H1 (cell line): Measurements from ENCODE around the gene PDZD4. TPM values are rescaled to one million over a fixed set of nuclear protein-coding genes. Genes with fewer than 3 reads are reported as not detected.

Source experiments
- CTCF ChIA-PET: fragments of 300-600 bp; sonication (Branson Sonifier 250); formaldehyde crosslinking; loops from one replicate; lab custom pipeline; 2021; ENCODE audit not compliant: partially characterized antibody; lab: Charles Lee
- POLR2A ChIA-PET: fragments of 300-600 bp; sonication (Branson Sonifier 250); formaldehyde crosslinking; loops from one replicate; lab custom pipeline; 2021; ENCODE audit warnings: inconsistent platforms; ENCODE audit not compliant: partially characterized antibody; lab: Charles Lee
- DNase-seq, 2 experiments: peaks; one replicate each; pipeline versions ENCODE4 v3.0.0 to v3.0.0-alpha.2; 2010 to 2022; ENCODE audit warnings: low spot score in 2 of 2, low read depth in 1 of 2, mixed read lengths in 1 of 2
- FAIRE-seq: peaks from 2 replicates; lab custom pipeline; 2011; peaks lifted over from hg19 to GRCh38; lab: Jason Lieb, UNC
- H2AFZ ChIP-seq: 2 replicates; pipeline ENCODE4 v1.8.1; 2012; ENCODE audit warnings: low read length, inconsistent platforms
- H2AK5ac ChIP-seq: 2 replicates; pipeline ENCODE4 v1.6.1; 2013; ENCODE audit warnings: low read depth, low read length
- H2BK120ac ChIP-seq: replicated peaks from 2 replicates; pipeline ENCODE3; 2013; ENCODE audit warnings: low read depth, low read length, inconsistent platforms
- H2BK12ac ChIP-seq: 2 replicates; pipeline ENCODE4 v1.6.1; 2013; ENCODE audit warnings: low read depth, low read length
- H2BK15ac ChIP-seq: 2 replicates; pipeline ENCODE4 v1.6.1; 2013; ENCODE audit warnings: low read length
- H2BK20ac ChIP-seq: 2 replicates; pipeline ENCODE4 v1.6.1; 2013; ENCODE audit warnings: low read length
- H2BK5ac ChIP-seq: 2 replicates; pipeline ENCODE4 v1.6.1; 2013; ENCODE audit warnings: low read depth, low read length
- H3K14ac ChIP-seq: 2 replicates; pipeline ENCODE4 v1.6.1; 2013; ENCODE audit warnings: inconsistent platforms; ENCODE audit not compliant: insufficient read length
- H3K18ac ChIP-seq: 2 replicates; pipeline ENCODE4 v1.6.1; 2013; ENCODE audit warnings: low read length; ENCODE audit errors: extremely low read depth
- H3K23ac ChIP-seq: 2 replicates; pipeline ENCODE4 v1.6.1; 2013; ENCODE audit warnings: inconsistent platforms; ENCODE audit not compliant: insufficient read length
- H3K23me2 ChIP-seq: 2 replicates; pipeline ENCODE4 v1.6.1; 2013; ENCODE audit warnings: low read depth, low read length
- H3K27ac ChIP-seq: 2 replicates; pipeline ENCODE4 v1.6.1; 2011; ENCODE audit warnings: low read depth, low read length, inconsistent platforms
- H3K27me3 ChIP-seq, 4 experiments: replicated peaks in 1 of 4; 1 replicate in 1 of 4; 2 replicates in 3 of 4; pipeline versions ENCODE4 v1.6.1 to v1.8.1; 2011 to 2013; ENCODE audit warnings: low read length in 3 of 4, mild to moderate bottlenecking in 3 of 4, inconsistent platforms in 2 of 4, mixed read lengths in 2 of 4, moderate library complexity in 1 of 4; ENCODE audit not compliant: control insufficient read depth in 3 of 4, insufficient read depth in 3 of 4; ENCODE audit errors: extremely low read depth in 1 of 4
- H3K36me3 ChIP-seq, 4 experiments: 2 replicates each; pipeline versions ENCODE4 v1.6.1 to v1.8.1; 2011 to 2013; ENCODE audit warnings: mild to moderate bottlenecking in 4 of 4, low read length in 3 of 4, moderate library complexity in 2 of 4, control low read depth in 1 of 4, inconsistent platforms in 1 of 4; ENCODE audit not compliant: insufficient read depth in 4 of 4, control insufficient read depth in 2 of 4
- H3K4ac ChIP-seq: replicated peaks from 2 replicates; pipeline ENCODE3; 2013; ENCODE audit warnings: low read length, low read depth, mixed read lengths, inconsistent platforms; ENCODE audit not compliant: insufficient read length
- H3K4me1 ChIP-seq, 4 experiments: replicated peaks in 1 of 4; 1 replicate in 1 of 4; 2 replicates in 3 of 4; pipeline versions ENCODE4 v1.6.1 to v1.8.1; 2011 to 2013; ENCODE audit warnings: low read length in 3 of 4, inconsistent platforms in 2 of 4, mixed read lengths in 1 of 4; ENCODE audit not compliant: insufficient read depth in 4 of 4, control insufficient read depth in 3 of 4
- H3K4me2 ChIP-seq, 2 experiments: 2 replicates each; pipeline versions ENCODE4 v1.6.1 to v1.8.1; 2011 to 2013; ENCODE audit warnings: low read depth in 2 of 2, low read length in 2 of 2, control low read depth in 1 of 2, inconsistent platforms in 1 of 2, mild to moderate bottlenecking in 1 of 2; ENCODE audit not compliant: insufficient read depth in 1 of 2
- H3K4me3 ChIP-seq, 4 experiments: fragments of 200-600, 300-600 bp in 1 of 4; sonication (generic), shearing (Covaris generic), sonication (Bioruptor Twin) in 1 of 4; 2 replicates each; pipeline versions ENCODE4 v1.5.1 to v1.8.1; 2011 to 2016; ENCODE audit warnings: low read length in 4 of 4, low read depth in 3 of 4, control low read depth in 2 of 4, inconsistent platforms in 2 of 4, mild to moderate bottlenecking in 2 of 4, mixed read lengths in 1 of 4, moderate library complexity in 1 of 4; ENCODE audit not compliant: insufficient read depth in 2 of 4; ENCODE audit errors: extremely low read depth in 1 of 4
- H3K56ac ChIP-seq: replicated peaks from 2 replicates; pipeline ENCODE3; 2013; ENCODE audit warnings: low read depth, mild to moderate bottlenecking, mixed read lengths, low read length, inconsistent platforms; ENCODE audit not compliant: insufficient read length
- H3K79me1 ChIP-seq: 2 replicates; pipeline ENCODE4 v1.6.1; 2013; ENCODE audit warnings: low read depth, low read length, control low read depth
- H3K79me2 ChIP-seq, 2 experiments: 2 replicates each; pipeline versions ENCODE4 v1.6.1 to v1.8.1; 2012 to 2013; ENCODE audit warnings: low read length in 2 of 2, mild to moderate bottlenecking in 2 of 2, inconsistent platforms in 1 of 2; ENCODE audit not compliant: insufficient read depth in 2 of 2, control insufficient read depth in 1 of 2
- H3K9ac ChIP-seq, 4 experiments: replicated peaks in 1 of 4; 1 replicate in 1 of 4; 2 replicates in 3 of 4; pipeline versions ENCODE4 v1.6.1 to v1.8.1; 2011 to 2013; ENCODE audit warnings: low read depth in 3 of 4, low read length in 3 of 4, control low read depth in 2 of 4, mild to moderate bottlenecking in 2 of 4, moderate library complexity in 2 of 4, inconsistent platforms in 1 of 4; ENCODE audit errors: extremely low read depth in 1 of 4
- H3K9me3 ChIP-seq, 2 experiments: 2 replicates each; pipeline versions ENCODE4 v1.6.1 to v1.8.1; 2012 to 2013; ENCODE audit warnings: mild to moderate bottlenecking in 2 of 2, moderate library complexity in 2 of 2, control low read depth in 1 of 2, inconsistent platforms in 1 of 2, low read depth in 1 of 2, low read length in 1 of 2, mixed read lengths in 1 of 2; ENCODE audit not compliant: insufficient read depth in 2 of 2
- H4K20me1 ChIP-seq, 2 experiments: replicated peaks in 1 of 2; 2 replicates each; pipeline versions ENCODE3 to v1.8.1; 2011 to 2013; ENCODE audit warnings: inconsistent platforms in 2 of 2, low read length in 2 of 2, mild to moderate bottlenecking in 1 of 2; ENCODE audit not compliant: insufficient read depth in 2 of 2, control insufficient read depth in 1 of 2
- H4K5ac ChIP-seq: 2 replicates; pipeline ENCODE4 v1.6.1; 2013; ENCODE audit warnings: low read length, low read depth, mixed read lengths, inconsistent platforms; ENCODE audit not compliant: insufficient read length
- H4K8ac ChIP-seq: 2 replicates; pipeline ENCODE4 v1.8.0; 2013; ENCODE audit warnings: mild to moderate bottlenecking, moderate library complexity, low read length, inconsistent platforms; ENCODE audit not compliant: insufficient read depth; ENCODE audit errors: extremely low read depth
- H4K91ac ChIP-seq: replicated peaks from 2 replicates; pipeline ENCODE3; 2013; ENCODE audit warnings: low read length, mixed read lengths, inconsistent platforms; ENCODE audit not compliant: insufficient read length
- CBX8 ChIP-seq: fragments of 300-800, 300-1000 bp; sonication (generic); IDR thresholded peaks from 2 replicates; pipeline ENCODE4 v1.7.1; 2016; ENCODE audit warnings: low read depth, low read length, borderline replicate concordance
- E2F6 ChIP-seq: IDR thresholded peaks from 2 replicates; pipeline ENCODE4 v1.6.1; 2012; ENCODE audit warnings: inconsistent platforms
- EGR1 ChIP-seq: IDR thresholded peaks from 2 replicates; pipeline ENCODE4 v1.6.1; 2011; ENCODE audit warnings: low read depth, low read length, borderline replicate concordance
- HDAC2 ChIP-seq, 2 experiments: fragments of 300-600 bp in 1 of 2; sonication (generic) in 1 of 2; IDR thresholded peaks; 2 replicates each; pipeline ENCODE4 v1.6.1; 2011 to 2012; ENCODE audit warnings: low read depth in 2 of 2, low read length in 2 of 2, mild to moderate bottlenecking in 2 of 2, moderate library complexity in 2 of 2, borderline replicate concordance in 1 of 2, inconsistent platforms in 1 of 2
- RNF2 ChIP-seq: fragments of 200-900, 300-1000 bp; sonication (generic); IDR thresholded peaks from 2 replicates; pipeline ENCODE4 v1.7.1; 2016; ENCODE audit warnings: borderline replicate concordance, low read depth, mild to moderate bottlenecking, antibody characterized with exemption, low read length; ENCODE audit not compliant: poor library complexity, severe bottlenecking; ENCODE audit errors: missing control alignments
- RXRA ChIP-seq: IDR thresholded peaks from 2 replicates; pipeline ENCODE4 v1.6.1; 2011; ENCODE audit warnings: low read depth, mild to moderate bottlenecking, low read length, moderate library complexity; ENCODE audit not compliant: insufficient read depth
- SIN3A ChIP-seq, 2 experiments: IDR thresholded peaks in 1 of 2; conservative IDR thresholded peaks in 1 of 2; 2 replicates each; pipeline ENCODE4 v1.6.1; 2011 to 2012; ENCODE audit warnings: low read length in 2 of 2, improper control_type of control experiment in 1 of 2, low read depth in 1 of 2, mild to moderate bottlenecking in 1 of 2
- SP2 ChIP-seq: IDR thresholded peaks from 2 replicates; pipeline ENCODE4 v1.6.1; 2012; ENCODE audit warnings: mild to moderate bottlenecking, low read length, inconsistent platforms
- SP4 ChIP-seq: IDR thresholded peaks from 2 replicates; pipeline ENCODE4 v1.6.1; 2012; ENCODE audit warnings: low read length, inconsistent platforms
- TAF1 ChIP-seq: IDR thresholded peaks from 2 replicates; pipeline ENCODE4 v1.6.1; 2011; ENCODE audit warnings: mild to moderate bottlenecking, low read depth, low read length
- WGBS, 2 experiments: shearing (Covaris generic) in 1 of 2; methylation state at CpG; one replicate each; pipeline versions ENCODE4 v1.1.6 to v1.1.7; 2013 to 2015; ENCODE audit warnings: low lambda C conversion rate in 2 of 2, mixed read lengths in 2 of 2, inconsistent platforms in 1 of 2, low coverage in 1 of 2, missing lambda C conversion rate in 1 of 2; ENCODE audit not compliant: insufficient replicate concordance in 2 of 2, insufficient coverage in 1 of 2, insufficient read length in 1 of 2; ENCODE audit errors: extremely low coverage in 1 of 2, missing lambda C conversion rate in 1 of 2; 5-methylcytosine and 5-hydroxymethylcytosine counted together
- polyA plus RNA-seq, 7 experiments: library from polyadenylated mRNA; depleted of rRNA in 3 of 7; stranded (reverse) in 5 of 7; unstranded in 2 of 7; fragments of >200 nt in 5 of 7; fragments of 200-250 nt in 2 of 7; gene quantifications; 1 replicate in 5 of 7; 2 replicates in 1 of 7; 4 replicates in 1 of 7; pipeline versions ENCODE4 v1.2.1 to v1.2.3, GENCODE V29; 2011 to 2013; ENCODE audit warnings: missing spikeins in 2 of 7, mixed read lengths in 2 of 7
- total RNA-seq: library from RNA; stranded (reverse); fragmentation: NEBNext Ultra II Directional; extraction: Animal tissue kit (Norgen Biotek cat#: 25700); gene quantifications from 2 replicates; pipeline ENCODE4 v1.2.1, GENCODE V29; 2021

Gene PDZD4
- total and polyA plus RNA-seq, 2 of the 8 experiments (the other 6 are each of a cell fraction or from before 2014, with no cell fraction given) = 45.8 to 169 TPM

- Histone ChIP-seq H2BK120ac (no peak overlapping the region), H3K4me1 (no peaks in the 10 kb centered on the region), H2BK12ac (no peak overlapping the region), H4K5ac (no peak overlapping the region), H4K20me1 (no peaks in the 10 kb centered on the region), H3K4ac (no peak overlapping the region), H3K18ac (no peak overlapping the region), H3K79me1 (no peaks in the 10 kb centered on the region), H2BK5ac (no peak overlapping the region), H4K8ac (no peak overlapping the region), H2BK20ac (no peak overlapping the region), H3K9ac (no peak overlapping the region), H2AK5ac (no peak overlapping the region), H3K27me3 (no peaks in the 10 kb centered on the region), H3K27ac (no peak overlapping the region), H3K36me3 (no peaks in the 10 kb centered on the region), H2BK15ac (no peak overlapping the region), H3K23ac (no peak overlapping the region), H3K4me2 (no peak overlapping the region), H3K56ac (no peak overlapping the region), H3K79me2 (no peaks in the 10 kb centered on the region), H3K14ac (no peak overlapping the region), H2AFZ (no peak overlapping the region), H3K9me3 (no peaks in the 10 kb centered on the region), H3K4me3 (no peak overlapping the region), H3K23me2 (no peaks in the 10 kb centered on the region), H4K91ac (no peak overlapping the region)
- no peak for DNase-seq
- no peak for FAIRE-seq
- ChIA-PET POLR2A (interaction anchor here (1.6 kb wide), 1 partner anchor 26 kb away, joined by 4 read pairs; no protein-coding TSS in a partner anchor), CTCF (interaction anchor here (0.9 to 1.6 kb wide), 4 partner anchors 9 to 80 kb away, joined by 3 to 4 read pairs (median 3); no protein-coding TSS in a partner anchor)
- WGBS, 2 experiments = 97% methylated on average over 5 of the region's 21 CpGs; no CpG with 5 or more reads in 1 of the 2 experiments
- TF ChIP-seq TAF1 = no peak
- TF ChIP-seq RNF2 = no peak
- no peak for TF ChIP-seq SP2
- no peak for TF ChIP-seq E2F6
- no peak for TF ChIP-seq SIN3A (conservative IDR thresholded peaks at IDR 0.05 in 1 of 2, IDR thresholded peaks at IDR 0.05 in 1 of 2; ENCODE audit: low read depth in 1 of 2, low read length in 2 of 2)
- TF ChIP-seq CBX8 = no peak
- TF ChIP-seq EGR1 = no peak
- TF ChIP-seq HDAC2 (IDR thresholded peaks at IDR 0.05; ENCODE audit: borderline replicate concordance in 1 of 2, low read depth in 2 of 2, low read length in 2 of 2) = no peak
- no peak for TF ChIP-seq RXRA
- no peak for TF ChIP-seq SP4
Measured at GRCh38 chrX:153772316-153773217, 57.8 kb downstream of the PDZD4 start.
